Testis (tissue), 3 donors: ENCODE measurements around the gene LENEP. TPM values are rescaled to one million over a fixed set of nuclear protein-coding genes. Genes with fewer than 3 reads are reported as not detected.

Experiments
- DNase-seq: peaks from one replicate; pipeline ENCODE4 v3.0.0-alpha.2; 2019
- H3K27ac ChIP-seq, 2 donors: fragments of 200-600 bp; sonication (generic); one replicate each; pipeline ENCODE4 v1.5.1; 2019
- H3K27me3 ChIP-seq: fragments of 200-600 bp; sonication (generic); one replicate; pipeline ENCODE4 v1.5.1; 2019
- H3K36me3 ChIP-seq: fragments of 200-600 bp; sonication (generic); one replicate; pipeline ENCODE4 v1.5.1; 2017; ENCODE audit warnings: low read depth; ENCODE audit errors: missing control alignments
- H3K4me1 ChIP-seq: fragments of 200-600 bp; sonication (generic); one replicate; pipeline ENCODE4 v1.5.1; 2019
- H3K4me3 ChIP-seq, 2 donors: fragments of 200-600 bp; sonication (generic); one replicate each; pipeline ENCODE4 v1.5.1; 2017 to 2019
- H3K9me3 ChIP-seq: fragments of 200-600 bp; sonication (generic); one replicate; pipeline ENCODE4 v1.5.1; 2017
- POLR2A ChIP-seq: fragments of 450-650 bp; IDR thresholded peaks from one replicate; pipeline ENCODE4 v1.6.1; 2017; ENCODE audit warnings: antibody characterized with exemption, mild to moderate bottlenecking, moderate library complexity
- WGBS, 2 donors: methylation state at CpG; one replicate each; pipeline ENCODE4 v1.1.5; 2018; 5-methylcytosine and 5-hydroxymethylcytosine counted together
- intact Hi-C: fragments of 100-400 bp; cut with DNase I; formaldehyde crosslinking; loops from one replicate; pipeline ENCODE4 v1.15.1; 2023; ENCODE audit warnings: low total_unique reads
- polyA plus RNA-seq: library from polyadenylated mRNA; stranded (reverse); fragments of 350-450 nt; fragmentation: Illumina TruSeq; extraction: RNeasy Lipid Tissue Mini Kit (QIAGEN cat#74804); gene quantifications from one replicate; pipeline ENCODE4 v1.2.3, GENCODE V29; 2014; ENCODE audit warnings: low read depth, low replicate concordance; ENCODE audit not compliant: insufficient read depth
- total RNA-seq, 2 donors: library from RNA; depleted of rRNA; stranded (reverse); fragments of >200 nt; gene quantifications; one replicate each; pipeline ENCODE4 v1.2.3, GENCODE V29; 2016
- TF ChIP-seq, protein P1 (sequence below), 3 experiments: fragments of 450-650 bp in 2 of 3; fragments of 200-600 bp in 1 of 3; sonication (generic) in 1 of 3; IDR thresholded peaks; one replicate each; pipeline ENCODE4 v1.5.1; 2016 to 2019; ENCODE audit warnings: antibody characterized with exemption in 3 of 3, mild to moderate bottlenecking in 2 of 3, moderate library complexity in 1 of 3

LENEP gene
- total and polyA plus RNA-seq, 3 donors from 2014 or later: 1.1 TPM; not detected in 2

DNA sequence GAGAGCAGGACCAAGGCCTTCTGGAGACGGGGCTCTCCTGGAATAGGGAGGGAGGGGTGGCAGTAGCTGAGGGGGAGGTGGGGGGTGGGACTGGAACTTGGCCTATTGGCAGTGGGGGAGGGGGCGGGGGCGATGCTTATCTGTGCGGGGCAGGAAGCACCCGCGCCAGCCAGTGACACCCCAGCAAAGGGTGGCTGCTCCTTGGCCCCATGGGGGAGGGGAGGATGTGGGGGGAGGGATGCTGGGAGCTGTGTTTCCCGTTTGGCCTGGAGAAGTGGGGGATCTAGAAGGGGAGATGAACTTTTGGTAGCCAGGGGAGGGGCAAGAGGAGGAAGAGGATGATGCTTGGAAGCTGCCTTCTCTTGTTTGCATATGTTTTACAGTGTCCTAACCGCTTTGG is 20.2 kb downstream of the LENEP start:
- Histone ChIP-seq H3K36me3 (no peaks in the 10 kb centered on the region), H3K4me3 (no peak overlapping the region), H3K9me3 (no peaks in the 10 kb centered on the region), H3K27ac (no peak overlapping the region), H3K27me3 (no peaks in the 10 kb centered on the region), H3K4me1 (peaks cover 31% of the 10 kb centered on the region)
- 54 to 65% methylated on average over 7 to 8 of the region's 8 CpGs for WGBS, 2 donors
- TF ChIP-seq, protein P1, sequence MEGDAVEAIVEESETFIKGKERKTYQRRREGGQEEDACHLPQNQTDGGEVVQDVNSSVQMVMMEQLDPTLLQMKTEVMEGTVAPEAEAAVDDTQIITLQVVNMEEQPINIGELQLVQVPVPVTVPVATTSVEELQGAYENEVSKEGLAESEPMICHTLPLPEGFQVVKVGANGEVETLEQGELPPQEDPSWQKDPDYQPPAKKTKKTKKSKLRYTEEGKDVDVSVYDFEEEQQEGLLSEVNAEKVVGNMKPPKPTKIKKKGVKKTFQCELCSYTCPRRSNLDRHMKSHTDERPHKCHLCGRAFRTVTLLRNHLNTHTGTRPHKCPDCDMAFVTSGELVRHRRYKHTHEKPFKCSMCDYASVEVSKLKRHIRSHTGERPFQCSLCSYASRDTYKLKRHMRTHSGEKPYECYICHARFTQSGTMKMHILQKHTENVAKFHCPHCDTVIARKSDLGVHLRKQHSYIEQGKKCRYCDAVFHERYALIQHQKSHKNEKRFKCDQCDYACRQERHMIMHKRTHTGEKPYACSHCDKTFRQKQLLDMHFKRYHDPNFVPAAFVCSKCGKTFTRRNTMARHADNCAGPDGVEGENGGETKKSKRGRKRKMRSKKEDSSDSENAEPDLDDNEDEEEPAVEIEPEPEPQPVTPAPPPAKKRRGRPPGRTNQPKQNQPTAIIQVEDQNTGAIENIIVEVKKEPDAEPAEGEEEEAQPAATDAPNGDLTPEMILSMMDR (IDR thresholded peaks at IDR 0.05): no peak
- TF ChIP-seq POLR2A: no peak
- no peak for DNase-seq
- intact Hi-C loops: no loop called here

DNA sequence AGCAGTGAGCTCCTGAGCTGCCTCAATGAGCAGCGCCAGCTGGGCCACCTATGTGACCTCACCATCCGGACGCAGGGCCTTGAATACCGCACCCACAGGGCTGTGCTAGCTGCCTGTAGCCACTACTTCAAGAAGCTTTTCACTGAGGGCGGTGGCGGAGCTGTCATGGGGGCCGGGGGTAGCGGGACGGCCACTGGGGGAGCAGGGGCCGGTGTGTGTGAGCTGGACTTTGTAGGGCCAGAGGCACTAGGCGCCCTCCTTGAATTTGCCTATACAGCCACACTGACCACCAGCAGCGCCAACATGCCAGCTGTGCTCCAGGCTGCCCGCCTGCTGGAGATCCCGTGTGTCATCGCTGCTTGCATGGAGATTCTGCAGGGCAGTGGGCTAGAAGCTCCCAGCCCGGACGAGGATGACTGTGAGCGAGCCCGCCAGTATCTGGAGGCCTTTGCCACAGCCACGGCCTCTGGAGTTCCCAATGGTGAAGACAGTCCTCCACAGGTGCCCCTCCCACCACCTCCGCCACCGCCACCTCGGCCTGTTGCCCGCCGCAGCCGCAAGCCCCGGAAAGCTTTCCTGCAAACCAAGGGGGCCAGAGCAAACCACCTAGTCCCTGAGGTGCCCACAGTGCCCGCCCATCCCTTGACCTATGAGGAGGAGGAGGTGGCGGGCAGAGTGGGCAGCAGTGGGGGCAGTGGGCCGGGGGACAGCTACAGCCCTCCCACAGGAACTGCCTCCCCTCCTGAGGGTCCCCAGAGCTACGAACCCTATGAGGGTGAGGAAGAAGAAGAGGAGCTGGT is 21.5 kb downstream of the LENEP start:
- intact Hi-C loops: no loop called here
- TF ChIP-seq POLR2A: no peak
- TF ChIP-seq, protein P1 (IDR thresholded peaks at IDR 0.05): no peak
- no peaks in the 10 kb centered on the region for H3K36me3 ChIP-seq
- no peak overlapping the region for H3K27ac ChIP-seq
- no peaks in the 10 kb centered on the region for H3K27me3 ChIP-seq
- DNase-seq: no peak
- WGBS, 2 donors: 93 to 97% methylated on average over 6 to 31 of the region's 31 CpGs
- H3K4me3 ChIP-seq: no peak overlapping the region
- no peaks in the 10 kb centered on the region for H3K9me3 ChIP-seq
- peaks cover 31% of the 10 kb centered on the region for H3K4me1 ChIP-seq

DNA sequence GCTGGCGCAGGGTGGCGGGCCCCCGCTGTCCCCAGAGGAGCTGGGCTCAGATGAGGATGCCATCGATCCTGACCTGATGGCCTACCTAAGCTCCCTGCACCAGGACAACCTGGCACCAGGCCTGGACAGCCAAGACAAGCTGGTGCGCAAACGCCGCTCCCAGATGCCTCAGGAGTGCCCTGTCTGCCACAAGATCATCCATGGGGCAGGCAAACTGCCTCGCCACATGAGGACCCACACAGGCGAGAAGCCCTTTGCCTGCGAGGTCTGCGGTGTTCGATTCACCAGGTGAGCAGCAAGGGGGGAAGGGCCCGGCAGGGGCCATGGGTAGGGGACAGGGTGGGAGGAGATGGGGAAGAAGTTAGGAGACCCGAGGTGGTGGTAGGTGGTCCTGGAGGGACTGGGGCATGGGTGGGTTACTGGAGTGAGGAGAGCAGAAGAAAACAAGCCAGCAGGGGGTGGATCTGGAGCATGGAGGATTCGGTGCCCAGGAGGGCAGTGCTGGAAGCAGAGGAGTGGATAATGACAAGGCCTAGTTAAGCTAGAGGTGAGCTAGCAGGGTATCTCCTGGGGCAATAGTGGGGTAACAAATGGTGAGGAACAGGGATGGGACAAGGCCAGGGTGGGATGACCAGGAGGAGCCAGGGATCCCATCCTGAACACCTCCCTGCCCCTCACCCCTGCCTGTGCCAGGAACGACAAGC is 22.3 kb downstream of the LENEP start:
- H3K4me3 ChIP-seq: no peak overlapping the region
- H3K9me3 ChIP-seq: no peaks in the 10 kb centered on the region
- no peaks in the 10 kb centered on the region for H3K27me3 ChIP-seq
- WGBS, 2 donors: 84 to 90% methylated on average over 9 to 16 of the region's 16 CpGs
- TF ChIP-seq, protein P1 (IDR thresholded peaks at IDR 0.05): no peak
- no peak for TF ChIP-seq POLR2A
- H3K36me3 ChIP-seq: no peaks in the 10 kb centered on the region
- H3K27ac ChIP-seq: no peak overlapping the region
- intact Hi-C loops: no loop called here
- peaks cover 29% of the 10 kb centered on the region for H3K4me1 ChIP-seq
- DNase-seq: no peak

DNA sequence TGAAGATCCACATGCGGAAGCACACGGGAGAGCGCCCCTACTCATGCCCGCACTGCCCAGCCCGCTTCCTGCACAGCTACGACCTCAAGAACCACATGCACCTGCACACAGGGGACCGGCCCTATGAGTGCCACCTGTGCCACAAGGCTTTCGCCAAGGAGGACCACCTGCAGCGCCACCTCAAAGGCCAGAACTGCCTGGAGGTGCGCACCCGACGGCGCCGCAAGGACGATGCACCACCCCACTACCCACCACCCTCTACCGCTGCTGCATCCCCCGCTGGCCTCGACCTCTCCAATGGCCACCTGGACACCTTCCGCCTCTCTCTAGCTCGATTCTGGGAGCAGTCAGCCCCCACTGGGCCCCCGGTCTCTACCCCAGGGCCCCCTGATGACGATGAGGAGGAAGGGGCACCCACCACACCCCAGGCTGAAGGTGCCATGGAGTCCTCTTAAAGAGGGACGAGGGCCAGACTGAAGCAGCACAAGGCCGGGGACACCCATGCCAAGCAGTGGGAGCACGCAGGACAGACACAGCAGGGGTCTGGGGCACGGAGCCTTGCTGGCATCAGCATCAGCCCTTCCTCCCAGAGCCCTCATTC is 22.9 kb downstream of the LENEP start:
- Histone ChIP-seq H3K27ac (peak overlapping the region in 1 of 2 donors; percentile 91), H3K9me3 (no peaks in the 10 kb centered on the region), H3K4me1 (peaks cover 24% of the 10 kb centered on the region), H3K4me3 (no peak overlapping the region), H3K27me3 (no peaks in the 10 kb centered on the region), H3K36me3 (no peaks in the 10 kb centered on the region)
- 78 to 87% methylated on average over 15 to 25 of the region's 26 CpGs for WGBS, 2 donors
- DNase-seq: no peak
- TF ChIP-seq, protein P1 (IDR thresholded peaks at IDR 0.05): no peak
- TF ChIP-seq POLR2A: no peak
- intact Hi-C loops: no loop called here
